Measurements from ENCODE around the gene ZHX3. TPM values are rescaled to one million over a fixed set of nuclear protein-coding genes. Genes with fewer than 3 reads are reported as not detected.

ZHX3 gene
- polyA plus RNA-seq, 1 donor from 2014 or later, result 3.4 TPM

GRCh38 chr20:41345729-41346067 lies 28.2 kb upstream of the ZHX3 start:
- no peaks in the 10 kb centered on the region for H3K9me3 Mint-ChIP-seq
- H3K27me3 Mint-ChIP-seq, result no peaks in the 10 kb centered on the region
- no peak overlapping the region for H3K27ac Mint-ChIP-seq
- H3K36me3 Mint-ChIP-seq, result peaks cover 1% of the 10 kb centered on the region
- H3K4me1 Mint-ChIP-seq, result peaks cover 0 to 2% (median 0%) of the 10 kb centered on the region in 3 donors
- no peak overlapping the region for H3K4me3 Mint-ChIP-seq

GRCh38 chr20:41344938-41345728 lies 27.6 kb upstream of the ZHX3 start:
- Mint-ChIP-seq H3K36me3 (peaks cover 1% of the 10 kb centered on the region), H3K4me3 (no peak overlapping the region), H3K27me3 (peaks cover 3% of the 10 kb centered on the region), H3K9me3 (no peaks in the 10 kb centered on the region), H3K27ac (no peak overlapping the region), H3K4me1 (peaks cover 3% of the 10 kb centered on the region in 3 donors)

DNA sequence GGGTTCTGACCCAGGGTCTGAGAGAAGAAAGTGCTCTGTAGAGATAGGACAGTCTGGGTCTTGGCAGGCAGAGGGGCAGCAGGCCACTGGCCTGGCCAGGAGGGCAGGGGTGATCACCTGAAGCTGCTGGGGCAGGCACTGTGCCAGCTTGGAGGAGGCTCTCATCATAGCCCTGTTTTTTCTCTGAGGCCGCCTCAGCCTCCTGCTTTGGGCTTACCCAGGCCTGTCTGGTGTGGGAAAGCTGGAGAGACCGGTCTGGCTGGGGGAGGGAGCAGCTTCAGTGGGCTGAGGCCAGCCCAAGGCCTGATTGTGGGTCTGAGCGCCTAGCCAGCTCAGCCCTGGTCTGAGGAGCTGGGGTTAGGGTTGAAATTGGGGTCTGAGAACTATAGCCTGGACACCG lies 26.9 kb upstream of the ZHX3 start:
- peaks cover 5 to 9% (median 5%) of the 10 kb centered on the region in 3 donors for H3K4me1 Mint-ChIP-seq
- H3K27me3 Mint-ChIP-seq, result peaks cover 8% of the 10 kb centered on the region
- H3K27ac Mint-ChIP-seq, result no peak overlapping the region
- no peaks in the 10 kb centered on the region for H3K9me3 Mint-ChIP-seq
- H3K4me3 Mint-ChIP-seq, result no peak overlapping the region
- H3K36me3 Mint-ChIP-seq, result peaks cover 1% of the 10 kb centered on the region

DNA sequence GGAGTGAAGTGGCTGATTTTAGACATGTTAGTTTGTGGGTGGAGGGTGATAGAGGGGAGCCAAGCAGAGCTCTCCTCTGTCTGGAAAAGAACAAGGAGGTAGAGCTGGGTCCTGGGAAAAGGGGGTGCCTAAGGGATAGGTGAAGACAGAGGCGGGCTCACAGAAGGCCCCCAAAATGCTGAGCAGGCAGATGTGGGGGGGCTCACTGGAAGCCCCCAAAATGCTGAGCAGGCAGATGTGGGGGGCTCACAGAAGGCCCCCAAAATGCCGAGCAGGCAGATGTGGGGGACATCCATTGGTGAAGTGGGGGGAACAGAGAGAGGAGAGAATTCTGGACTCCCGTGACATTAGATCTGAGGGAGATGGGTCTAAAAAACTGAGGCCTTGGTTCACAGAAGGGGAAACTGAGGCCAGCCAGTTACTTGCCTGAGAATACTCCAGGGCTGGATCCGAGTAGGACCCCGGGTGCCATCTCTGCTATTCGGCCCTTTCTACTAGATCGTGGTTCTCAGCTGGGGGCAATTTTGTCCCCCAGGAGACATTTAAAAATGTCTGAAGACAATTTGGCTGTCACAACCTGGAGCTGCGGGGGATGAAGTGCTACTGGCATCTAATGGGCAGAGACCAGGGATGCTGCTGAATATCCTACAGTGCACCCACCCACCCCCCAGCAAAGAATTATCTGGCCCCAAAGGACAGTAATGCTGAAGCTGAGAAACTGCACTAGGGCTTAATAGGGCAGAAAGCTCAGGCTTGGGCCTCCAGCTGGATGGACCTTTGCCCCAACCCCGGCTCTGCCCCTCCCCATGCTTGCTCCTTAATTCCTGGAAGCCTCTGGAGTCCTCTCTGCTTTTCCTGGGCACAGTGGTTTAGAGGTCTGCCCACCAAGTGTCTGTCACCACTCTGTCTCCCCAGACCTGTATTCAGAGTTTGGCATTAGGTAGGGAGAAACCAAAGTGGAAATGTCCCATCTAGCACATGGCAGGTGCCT lies 25.2 kb upstream of the ZHX3 start:
- Mint-ChIP-seq H3K36me3 (no peaks in the 10 kb centered on the region), H3K4me3 (peak overlapping the region in 1 of 4 donors; percentile 15), H3K9me3 (no peaks in the 10 kb centered on the region), H3K4me1 (peaks cover 5 to 10% (median 5%) of the 10 kb centered on the region in 3 donors), H3K27me3 (peaks cover 12% of the 10 kb centered on the region), H3K27ac (peak overlapping the region in 1 of 3 donors; percentile 50)

DNA sequence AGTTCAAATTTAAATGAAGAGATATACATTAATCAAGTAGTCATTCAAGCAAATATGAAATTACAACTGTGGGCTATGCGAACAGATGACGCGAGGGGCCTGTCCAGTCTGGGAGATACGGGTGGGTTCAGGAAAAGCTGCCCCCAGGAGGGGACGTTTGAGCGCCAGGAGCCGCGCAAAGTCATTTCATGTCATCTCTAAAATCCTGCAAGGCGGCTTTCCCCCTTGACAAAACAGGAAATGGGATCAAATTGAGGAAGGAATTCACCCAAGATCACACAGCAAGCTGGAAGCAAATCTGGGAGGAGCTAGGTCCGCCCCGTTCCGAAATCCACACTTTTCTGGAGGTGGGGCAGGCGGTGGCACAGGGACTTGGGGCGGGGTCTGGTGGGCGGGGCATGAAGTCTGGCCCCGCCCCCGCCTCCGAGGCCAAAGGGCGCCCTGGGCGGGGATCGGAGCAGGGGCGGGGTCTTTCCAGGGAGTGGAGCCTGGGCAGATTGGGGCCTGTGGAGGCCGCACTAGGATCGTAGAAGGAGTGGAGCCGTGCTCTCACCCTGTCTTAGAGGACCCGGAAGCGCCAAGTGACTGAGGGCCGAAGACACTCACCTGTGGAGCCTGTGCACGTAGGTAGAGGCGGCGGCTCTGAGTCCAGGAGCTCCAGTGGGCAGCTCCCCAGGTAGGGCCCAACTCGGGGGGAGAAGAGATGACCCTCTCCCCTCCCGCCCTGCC lies 23.0 kb upstream of the ZHX3 start, which contains the start of gene LPIN3:
LPIN3 (plus strand) TSS at position 495 of the 729 bp plus-strand sequence. CDS start 4,983 bp downstream, outside the sequence.
- H3K4me3 Mint-ChIP-seq, result peak within 1 kb of the TSS; percentile 73 to 92 (median 83)
- H3K27me3 Mint-ChIP-seq, result peaks cover 17% of the 10 kb centered on the region
- peaks cover 5 to 10% (median 5%) of the 10 kb centered on the region in 3 donors for H3K4me1 Mint-ChIP-seq
- no peaks in the 10 kb centered on the region for H3K36me3 Mint-ChIP-seq
- H3K27ac Mint-ChIP-seq, result peak within 1 kb of the TSS in 2 of 3 donors; percentile 14 to 95
- H3K9me3 Mint-ChIP-seq, result no peaks in the 10 kb centered on the region

GRCh38 chr20:41339957-41340326 lies 22.4 kb upstream of the ZHX3 start:
- H3K9me3 Mint-ChIP-seq, result no peaks in the 10 kb centered on the region
- H3K27ac Mint-ChIP-seq, result peak overlapping the region in 2 of 3 donors; percentile 14 to 95
- H3K36me3 Mint-ChIP-seq, result peaks cover 2% of the 10 kb centered on the region
- H3K27me3 Mint-ChIP-seq, result peaks cover 17% of the 10 kb centered on the region
- peaks cover 5 to 10% (median 5%) of the 10 kb centered on the region in 3 donors for H3K4me1 Mint-ChIP-seq
- peak overlapping the region; percentile 73 to 92 (median 83) for H3K4me3 Mint-ChIP-seq

DNA sequence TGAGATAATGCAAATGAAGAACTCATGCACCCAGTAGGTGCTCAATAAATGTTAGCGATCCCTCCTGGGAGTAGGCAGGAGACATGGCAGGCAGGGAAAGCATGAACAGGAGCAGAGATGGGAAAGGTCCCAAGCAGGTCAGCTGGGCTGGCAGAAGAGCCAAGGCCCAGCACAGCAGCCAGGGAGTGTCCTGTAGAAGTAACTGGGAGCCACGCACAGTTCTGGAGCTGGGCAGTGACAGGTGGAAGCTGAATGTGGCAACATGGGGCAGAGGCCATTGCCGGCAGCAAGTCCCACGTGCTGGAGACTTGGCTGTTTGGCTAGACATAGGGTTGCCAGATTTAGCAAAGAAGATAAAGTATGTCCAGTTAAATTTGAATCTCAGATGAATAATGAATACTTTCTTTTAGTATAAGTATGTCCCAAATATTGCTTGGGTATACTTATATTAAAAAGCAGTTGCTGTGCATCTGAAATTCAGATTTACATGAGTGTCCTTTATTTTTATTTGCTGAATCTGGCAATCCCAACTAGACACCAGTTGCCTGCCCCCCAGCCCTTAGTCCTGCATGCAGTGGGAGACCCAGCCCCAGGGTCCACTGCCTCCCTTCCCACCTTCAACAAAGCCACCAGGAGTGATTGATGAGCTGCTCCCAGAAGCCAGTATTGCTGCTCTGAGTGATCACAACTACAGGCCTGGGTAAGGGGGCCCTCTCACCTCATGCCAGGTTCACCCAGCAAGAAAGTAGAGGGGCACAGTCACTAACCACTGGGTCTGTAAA lies 19.4 kb upstream of the ZHX3 start:
- H3K27me3 Mint-ChIP-seq, result peaks cover 18% of the 10 kb centered on the region
- peaks cover 5 to 10% (median 5%) of the 10 kb centered on the region in 3 donors for H3K4me1 Mint-ChIP-seq
- no peak overlapping the region for H3K4me3 Mint-ChIP-seq
- H3K9me3 Mint-ChIP-seq, result no peaks in the 10 kb centered on the region
- no peak overlapping the region for H3K27ac Mint-ChIP-seq
- H3K36me3 Mint-ChIP-seq, result peaks cover 2% of the 10 kb centered on the region

DNA sequence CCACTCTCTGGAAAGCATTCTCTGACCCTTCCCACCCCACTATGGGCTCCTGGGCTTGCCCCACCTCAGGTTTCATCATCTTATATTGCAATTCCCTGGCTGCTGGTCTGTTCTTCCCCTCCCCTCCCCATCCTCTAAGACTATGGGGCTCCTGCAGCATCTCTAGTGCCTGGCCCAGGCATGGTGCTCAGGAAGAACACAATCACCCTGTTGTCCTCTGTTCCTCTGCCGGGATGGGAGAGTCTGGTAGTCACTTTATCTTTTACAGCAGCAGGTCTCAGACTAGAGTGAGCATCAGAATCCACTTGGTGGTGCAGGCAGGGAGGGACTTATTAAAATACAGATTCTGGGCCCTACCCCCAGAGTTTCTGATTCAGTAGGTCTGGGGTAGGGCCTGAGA lies 18.1 kb upstream of the ZHX3 start:
- Mint-ChIP-seq H3K4me1 (peaks cover 5 to 10% (median 5%) of the 10 kb centered on the region in 3 donors), H3K27me3 (peaks cover 18% of the 10 kb centered on the region), H3K27ac (no peak overlapping the region)

DNA sequence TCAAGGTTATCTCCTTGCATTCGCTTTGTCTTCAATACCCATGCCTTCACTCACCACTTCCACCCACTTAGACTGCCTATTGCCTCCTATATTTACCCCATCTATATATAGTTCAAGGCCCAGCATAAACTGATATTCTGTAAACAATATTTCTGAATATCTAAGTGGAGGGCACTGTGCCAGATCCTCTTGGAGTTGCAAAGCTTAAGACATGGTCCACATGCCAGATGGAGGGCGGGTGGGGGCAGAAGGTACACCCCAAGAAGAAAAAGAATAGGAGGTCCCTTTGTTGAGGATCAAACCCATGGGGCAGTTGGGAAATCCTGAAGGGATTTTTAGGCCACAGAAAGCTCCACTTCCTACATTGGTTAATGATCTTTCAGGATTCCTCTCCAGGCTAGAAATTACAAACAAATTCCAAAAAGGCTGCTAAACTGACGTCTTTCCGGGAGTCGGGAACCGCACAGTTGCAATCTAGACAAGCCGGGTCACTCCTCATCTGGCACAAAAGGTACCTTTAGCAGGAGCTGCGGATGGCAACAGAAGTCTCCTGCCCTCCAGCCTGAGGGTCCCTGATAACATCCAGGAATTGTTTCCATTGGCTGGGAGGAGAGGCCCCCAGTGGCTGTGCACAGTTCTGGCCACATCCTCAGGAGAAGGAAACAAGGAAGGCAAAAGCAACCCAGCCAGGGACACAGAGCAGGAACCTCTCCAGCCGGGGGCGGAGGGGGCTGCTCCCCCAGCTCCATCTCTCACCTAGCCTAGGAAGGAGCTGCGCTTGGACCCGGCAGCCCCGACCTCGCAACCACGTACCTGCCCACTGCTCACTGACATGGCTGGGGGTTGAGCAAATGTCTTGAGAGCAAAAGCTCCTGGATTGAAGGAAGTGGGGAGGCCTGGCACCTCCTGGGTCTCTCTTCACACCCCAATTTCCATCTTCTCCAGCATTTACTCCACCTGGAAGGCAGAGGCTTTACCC lies 17.2 kb upstream of the ZHX3 start:
- peaks cover 13% of the 10 kb centered on the region for H3K27me3 Mint-ChIP-seq
- no peak overlapping the region for H3K27ac Mint-ChIP-seq
- H3K9me3 Mint-ChIP-seq, result no peaks in the 10 kb centered on the region

More for the DNA sequence above, 18.1 kb upstream of the ZHX3 start:
- no peak overlapping the region for H3K4me3 Mint-ChIP-seq
- no peaks in the 10 kb centered on the region for H3K9me3 Mint-ChIP-seq
- H3K36me3 Mint-ChIP-seq, result peaks cover 2% of the 10 kb centered on the region

DNA sequence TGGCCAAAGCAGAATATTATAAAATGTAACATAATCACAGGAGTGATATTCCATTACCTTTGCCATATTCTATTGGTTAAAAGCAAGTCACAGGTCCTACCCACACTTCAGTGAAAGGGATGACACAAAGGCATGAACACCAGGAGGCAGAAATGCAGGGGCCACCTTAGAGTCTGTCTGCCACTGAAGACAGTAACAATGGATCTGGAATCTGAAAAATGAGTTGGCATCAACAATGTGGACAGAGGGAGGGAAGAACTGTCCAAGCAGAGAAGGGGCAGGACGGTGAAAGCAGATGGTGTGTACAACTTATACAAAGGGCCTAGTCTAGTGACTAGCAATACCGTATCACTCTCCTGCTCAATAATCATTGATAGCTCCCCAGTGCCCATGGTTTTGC lies 16.5 kb upstream of the ZHX3 start:
- peaks cover 3 to 10% (median 7%) of the 10 kb centered on the region in 3 donors for H3K4me1 Mint-ChIP-seq
- peaks cover 9% of the 10 kb centered on the region for H3K27me3 Mint-ChIP-seq
- H3K4me3 Mint-ChIP-seq, result no peak overlapping the region
- no peaks in the 10 kb centered on the region for H3K9me3 Mint-ChIP-seq
- peaks cover 2% of the 10 kb centered on the region for H3K36me3 Mint-ChIP-seq
- no peak overlapping the region for H3K27ac Mint-ChIP-seq

More for the DNA sequence above, 17.2 kb upstream of the ZHX3 start:
- peak overlapping the region in 1 of 4 donors; percentile 14 for H3K4me3 Mint-ChIP-seq
- peaks cover 2 to 6% (median 2%) of the 10 kb centered on the region in 3 donors for H3K4me1 Mint-ChIP-seq
- peaks cover 2% of the 10 kb centered on the region for H3K36me3 Mint-ChIP-seq

GRCh38 chr20:41331731-41332130 lies 14.2 kb upstream of the ZHX3 start:
- H3K4me1 Mint-ChIP-seq, result peaks cover 5 to 12% (median 7%) of the 10 kb centered on the region in 3 donors
- H3K4me3 Mint-ChIP-seq, result no peak overlapping the region
- no peak overlapping the region for H3K27ac Mint-ChIP-seq
- H3K9me3 Mint-ChIP-seq, result no peaks in the 10 kb centered on the region
- H3K27me3 Mint-ChIP-seq, result peaks cover 6% of the 10 kb centered on the region
- H3K36me3 Mint-ChIP-seq, result peaks cover 2% of the 10 kb centered on the region

- Mint-ChIP-seq H3K9me3 (no peaks in the 10 kb centered on the region), H3K27me3 (peaks cover 3% of the 10 kb centered on the region), H3K36me3 (peaks cover 2% of the 10 kb centered on the region), H3K4me3 (no peak overlapping the region), H3K4me1 (peaks cover 5 to 12% (median 7%) of the 10 kb centered on the region in 3 donors), H3K27ac (no peak overlapping the region)
These were observed 13.4 kb upstream of the ZHX3 start for GRCh38 chr20:41330941-41331340.

DNA sequence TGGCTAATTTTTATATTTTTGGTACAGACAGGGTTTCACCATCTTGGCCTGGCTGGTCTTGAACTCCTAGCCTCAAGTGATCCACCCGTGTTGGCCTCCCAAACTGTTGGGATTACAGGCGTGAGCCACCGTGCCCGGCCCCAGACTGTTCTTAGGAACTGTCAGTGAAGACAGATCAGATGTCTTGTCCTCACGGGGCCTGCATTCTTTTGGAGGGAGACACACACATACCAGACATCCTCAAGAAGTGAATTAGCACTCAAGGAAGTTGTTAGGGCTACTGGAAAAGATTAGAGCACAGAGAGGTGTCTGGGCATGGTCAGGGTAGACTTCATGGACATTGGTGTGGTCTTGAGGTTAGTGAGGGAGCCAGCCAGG lies 12.8 kb upstream of the ZHX3 start:
- Mint-ChIP-seq H3K27ac (no peak overlapping the region), H3K9me3 (no peaks in the 10 kb centered on the region), H3K4me3 (no peak overlapping the region), H3K4me1 (peaks cover 5 to 12% (median 7%) of the 10 kb centered on the region in 3 donors), H3K27me3 (peaks cover 2% of the 10 kb centered on the region), H3K36me3 (peaks cover under 1% of the 10 kb centered on the region)

Data from IgD-negative memory B cell (primary cell).